NCI-H2107 treated with DMSO at 0.1 percent for 48 hours (cell line): Measurements from ENCODE around the gene IGDCC3.

Source experiments
- DNase-seq: peaks from one replicate; lab custom pipeline; 2025; ENCODE audit not compliant: unreplicated experiment; lab: John Stamatoyannopoulos, UW

The IGDCC3 gene

GRCh38 chr15:65389226-65389625 is 11.4 kb upstream of the IGDCC3 start:
- DNase-seq, result no peak

GRCh38 chr15:65388306-65389080 is 10.7 kb upstream of the IGDCC3 start:
- no peak for DNase-seq

- DNase-seq, result no peak
These were observed 9.1 kb upstream of the IGDCC3 start for GRCh38 chr15:65386886-65387285.

- DNase-seq, result no peak
These were observed 8.6 kb upstream of the IGDCC3 start for GRCh38 chr15:65386376-65386775.

- DNase-seq, result no peak
These were observed 8.1 kb upstream of the IGDCC3 start for GRCh38 chr15:65385870-65386258.

- peak; percentile 72 for DNase-seq
These were observed 7.4 kb upstream of the IGDCC3 start for GRCh38 chr15:65384895-65385869.

- no peak for DNase-seq
These were observed 6.7 kb upstream of the IGDCC3 start for GRCh38 chr15:65384505-65384894.

GRCh38 chr15:65383991-65384390 is 6.2 kb upstream of the IGDCC3 start:
- no peak for DNase-seq

- no peak for DNase-seq
These were observed 5.7 kb upstream of the IGDCC3 start for GRCh38 chr15:65383456-65383855.

GRCh38 chr15:65382921-65383320 is 5.1 kb upstream of the IGDCC3 start:
- DNase-seq, result no peak

GRCh38 chr15:65382146-65382491 is 4.3 kb upstream of the IGDCC3 start:
- DNase-seq, result no peak

- DNase-seq, result no peak
These were observed 3.8 kb upstream of the IGDCC3 start for GRCh38 chr15:65381445-65382145.

- DNase-seq, result no peak
These were observed 2.2 kb upstream of the IGDCC3 start for GRCh38 chr15:65379986-65380385.

GRCh38 chr15:65377105-65377975 is 462 bp downstream of the IGDCC3 start:
- no peak for DNase-seq

GRCh38 chr15:65376767-65377104 is 1.1 kb downstream of the IGDCC3 start:
- DNase-seq, result no peak

- no peak for DNase-seq
These were observed 1.8 kb downstream of the IGDCC3 start for GRCh38 chr15:65375871-65376607.

- DNase-seq, result no peak
These were observed 2.9 kb downstream of the IGDCC3 start for GRCh38 chr15:65374821-65375401.

GRCh38 chr15:65374334-65374733 is 3.5 kb downstream of the IGDCC3 start:
- DNase-seq, result no peak

- no peak for DNase-seq
These were observed 4.6 kb downstream of the IGDCC3 start for GRCh38 chr15:65373163-65373651.

- DNase-seq, result peak; percentile 50
These were observed 5.1 kb downstream of the IGDCC3 start for GRCh38 chr15:65372787-65373067.
